ENCODE data around the gene SPAG16. TPM values are rescaled to one million over a fixed set of nuclear protein-coding genes. Genes with fewer than 3 reads are reported as not detected.

SPAG16 gene
- polyA plus RNA-seq, 2 of the 4 experiments (the other 2 are of a cell fraction), result 19.1 to 27.6 TPM

- WGBS (ENCODE audit: missing lambda C conversion rate), result 23% methylated on average over 3 of the region's 3 CpGs
- Histone ChIP-seq H3K4me2 (no peak overlapping the region), H3K4me3 (no peak overlapping the region), H3K27ac (no peak overlapping the region), H3K9me3 (no peaks in the 10 kb centered on the region), H3K4me1 (no peaks in the 10 kb centered on the region)
- no peak for ATAC-seq
- ChIA-PET POLR2A (no interaction called here), CTCF (no interaction called here)
- TF ChIP-seq, protein P1, sequence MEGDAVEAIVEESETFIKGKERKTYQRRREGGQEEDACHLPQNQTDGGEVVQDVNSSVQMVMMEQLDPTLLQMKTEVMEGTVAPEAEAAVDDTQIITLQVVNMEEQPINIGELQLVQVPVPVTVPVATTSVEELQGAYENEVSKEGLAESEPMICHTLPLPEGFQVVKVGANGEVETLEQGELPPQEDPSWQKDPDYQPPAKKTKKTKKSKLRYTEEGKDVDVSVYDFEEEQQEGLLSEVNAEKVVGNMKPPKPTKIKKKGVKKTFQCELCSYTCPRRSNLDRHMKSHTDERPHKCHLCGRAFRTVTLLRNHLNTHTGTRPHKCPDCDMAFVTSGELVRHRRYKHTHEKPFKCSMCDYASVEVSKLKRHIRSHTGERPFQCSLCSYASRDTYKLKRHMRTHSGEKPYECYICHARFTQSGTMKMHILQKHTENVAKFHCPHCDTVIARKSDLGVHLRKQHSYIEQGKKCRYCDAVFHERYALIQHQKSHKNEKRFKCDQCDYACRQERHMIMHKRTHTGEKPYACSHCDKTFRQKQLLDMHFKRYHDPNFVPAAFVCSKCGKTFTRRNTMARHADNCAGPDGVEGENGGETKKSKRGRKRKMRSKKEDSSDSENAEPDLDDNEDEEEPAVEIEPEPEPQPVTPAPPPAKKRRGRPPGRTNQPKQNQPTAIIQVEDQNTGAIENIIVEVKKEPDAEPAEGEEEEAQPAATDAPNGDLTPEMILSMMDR (IDR thresholded peaks at IDR 0.05), result no peak
- TF ChIP-seq BHLHE40 (IDR thresholded peaks at IDR 0.05; ENCODE audit: low read depth, low read length) (no peak), RCOR1 (IDR thresholded peaks at IDR 0.05; ENCODE audit: low read depth, low read length) (no peak), RARB (CRISPR knock-in tag; IDR thresholded peaks at IDR 0.05) (no peak), CHD2 (IDR thresholded peaks at IDR 0.05; ENCODE audit: low read length, partially characterized antibody) (no peak), CHD4 (IDR thresholded peaks at IDR 0.05; ENCODE audit: borderline replicate concordance) (no peak), NFE2L2 (conservative IDR thresholded peaks at IDR 0.05; ENCODE audit: low read length) (no peak), FOSB (CRISPR knock-in tag; IDR thresholded peaks at IDR 0.05) (no peak), NR3C1 (IDR thresholded peaks at IDR 0.05) (no peak), HES2 (IDR thresholded peaks at IDR 0.05) (no peak), ELK1 (IDR thresholded peaks at IDR 0.05; ENCODE audit: low read depth, low read length) (no peak), RNF2 (IDR thresholded peaks at IDR 0.05; ENCODE audit: borderline replicate concordance, low read depth) (no peak), JUNB (IDR thresholded peaks at IDR 0.05) (no peak), KDM5A (IDR thresholded peaks at IDR 0.05) (no peak), MYC (IDR thresholded peaks at IDR 0.05; ENCODE audit: borderline replicate concordance, low read length) (no peak), ZC3H11A (IDR thresholded peaks at IDR 0.05) (no peak), SMC3 (IDR thresholded peaks at IDR 0.05) (no peak), JUN (IDR thresholded peaks at IDR 0.05) (no peak)
- TF ChIP-seq, protein P2, sequence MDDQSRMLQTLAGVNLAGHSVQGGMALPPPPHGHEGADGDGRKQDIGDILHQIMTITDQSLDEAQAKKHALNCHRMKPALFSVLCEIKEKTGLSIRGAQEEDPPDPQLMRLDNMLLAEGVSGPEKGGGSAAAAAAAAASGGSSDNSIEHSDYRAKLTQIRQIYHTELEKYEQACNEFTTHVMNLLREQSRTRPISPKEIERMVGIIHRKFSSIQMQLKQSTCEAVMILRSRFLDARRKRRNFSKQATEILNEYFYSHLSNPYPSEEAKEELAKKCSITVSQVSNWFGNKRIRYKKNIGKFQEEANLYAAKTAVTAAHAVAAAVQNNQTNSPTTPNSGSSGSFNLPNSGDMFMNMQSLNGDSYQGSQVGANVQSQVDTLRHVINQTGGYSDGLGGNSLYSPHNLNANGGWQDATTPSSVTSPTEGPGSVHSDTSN (IDR thresholded peaks at IDR 0.05), result no peak
- TF ChIP-seq, protein P3, sequence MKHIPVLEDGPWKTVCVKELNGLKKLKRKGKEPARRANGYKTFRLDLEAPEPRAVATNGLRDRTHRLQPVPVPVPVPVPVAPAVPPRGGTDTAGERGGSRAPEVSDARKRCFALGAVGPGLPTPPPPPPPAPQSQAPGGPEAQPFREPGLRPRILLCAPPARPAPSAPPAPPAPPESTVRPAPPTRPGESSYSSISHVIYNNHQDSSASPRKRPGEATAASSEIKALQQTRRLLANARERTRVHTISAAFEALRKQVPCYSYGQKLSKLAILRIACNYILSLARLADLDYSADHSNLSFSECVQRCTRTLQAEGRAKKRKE (CRISPR knock-in tag; IDR thresholded peaks at IDR 0.05; ENCODE audit: low read depth), result no peak
- DNase-seq (ENCODE audit: low read depth in 1 of 2, low spot score in 1 of 2), result no peak
- FAIRE-seq, result no peak
These were observed 563.1 kb downstream of the SPAG16 start for GRCh38 chr2:213847316-213847715.

DNA sequence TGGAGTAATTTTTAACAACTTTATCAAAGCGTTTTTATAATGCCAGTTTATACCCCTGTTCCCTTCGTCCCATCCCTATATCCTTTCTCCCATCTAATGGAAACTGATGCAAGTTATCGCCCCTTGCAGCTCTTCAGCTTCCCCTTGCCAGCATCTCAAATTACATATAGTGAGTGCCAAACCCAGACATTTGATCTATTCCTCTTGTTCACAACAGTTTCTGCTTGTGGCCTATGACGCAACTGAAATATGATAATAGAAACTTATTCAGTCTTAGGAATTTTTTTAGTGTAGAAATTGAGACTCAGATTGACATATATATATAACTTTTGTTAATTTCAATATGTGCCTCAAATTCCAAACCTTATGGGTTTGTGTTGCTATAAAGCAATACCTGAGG lies 564.4 kb downstream of the SPAG16 start:
- no peak overlapping the region for H3K27ac ChIP-seq
- CTCF ChIA-PET, result no interaction called here
- ATAC-seq (no peak), FAIRE-seq (no peak), DNase-seq (ENCODE audit: low read depth in 1 of 2, low spot score in 1 of 2) (no peak)
- no peaks in the 10 kb centered on the region for H3K4me1 ChIP-seq
- POLR2A ChIA-PET, result no interaction called here
- H3K4me2 ChIP-seq, result no peak overlapping the region
- TF ChIP-seq NFE2L2 (conservative IDR thresholded peaks at IDR 0.05; ENCODE audit: low read length) (no peak), KDM5A (IDR thresholded peaks at IDR 0.05) (no peak), ZC3H11A (IDR thresholded peaks at IDR 0.05) (no peak), CBX2 (IDR thresholded peaks at IDR 0.05; ENCODE audit: borderline replicate concordance, low read depth) (no peak), RFX5 (IDR thresholded peaks at IDR 0.05) (no peak)
- no peaks in the 10 kb centered on the region for H3K9me3 ChIP-seq
- no peak overlapping the region for H3K4me3 ChIP-seq
- WGBS (ENCODE audit: missing lambda C conversion rate), result 42% methylated on average over 4 of the region's 4 CpGs

Measured in A549 (cell line).